ENCODE results near the gene FHOD3.

The FHOD3 gene

GRCh38 chr18:36627637-36628036, 330.1 kb downstream of the FHOD3 start:
- no peak for DNase-seq (ENCODE audit: low read depth in 1 of 2, low spot score in 1 of 2)
- Histone ChIP-seq H3K27me3 (ENCODE audit: insufficient read depth, poor library complexity, severe bottlenecking) (peaks cover 3% of the 10 kb centered on the region), H3K4me3 (replicated peaks; ENCODE audit: insufficient read depth, low read length) (no peak overlapping the region), H3K27ac (replicated peaks) (no peak overlapping the region)
- TF ChIP-seq REST (IDR thresholded peaks at IDR 0.05; ENCODE audit: insufficient replicate concordance, low read depth) (no peak), POLR2AphosphoS5 (IDR thresholded peaks at IDR 0.05; ENCODE audit: low read depth) (no peak), CTCF (IDR thresholded peaks at IDR 0.05; ENCODE audit: insufficient read depth, low read length) (no peak), GABPA (IDR thresholded peaks at IDR 0.05; ENCODE audit: low read depth) (no peak), SPI1 (IDR thresholded peaks at IDR 0.05; ENCODE audit: borderline replicate concordance, low read depth) (no peak)

- DNase-seq (ENCODE audit: low read depth in 1 of 2, low spot score in 1 of 2) = no peak
- Histone ChIP-seq H3K27me3 (ENCODE audit: insufficient read depth, poor library complexity, severe bottlenecking) (no peaks in the 10 kb centered on the region), H3K4me3 (replicated peaks; ENCODE audit: insufficient read depth, low read length) (no peak overlapping the region), H3K27ac (replicated peaks) (no peak overlapping the region)
- no peak for TF ChIP-seq GABPA (IDR thresholded peaks at IDR 0.05; ENCODE audit: low read depth)
- no peak for TF ChIP-seq SPI1 (IDR thresholded peaks at IDR 0.05; ENCODE audit: borderline replicate concordance, low read depth)
- no peak for TF ChIP-seq CTCF (IDR thresholded peaks at IDR 0.05; ENCODE audit: insufficient read depth, low read length)
- TF ChIP-seq REST (IDR thresholded peaks at IDR 0.05; ENCODE audit: insufficient replicate concordance, low read depth) = no peak
- no peak for TF ChIP-seq POLR2AphosphoS5 (IDR thresholded peaks at IDR 0.05; ENCODE audit: low read depth)
Observed at GRCh38 chr18:36628435-36629137, 331.1 kb downstream of the FHOD3 start.

GRCh38 chr18:36629138-36629530, 331.6 kb downstream of the FHOD3 start:
- DNase-seq (ENCODE audit: low read depth in 1 of 2, low spot score in 1 of 2) = no peak
- TF ChIP-seq SPI1 (IDR thresholded peaks at IDR 0.05; ENCODE audit: borderline replicate concordance, low read depth) (no peak), REST (IDR thresholded peaks at IDR 0.05; ENCODE audit: insufficient replicate concordance, low read depth) (no peak), POLR2AphosphoS5 (IDR thresholded peaks at IDR 0.05; ENCODE audit: low read depth) (no peak), GABPA (IDR thresholded peaks at IDR 0.05; ENCODE audit: low read depth) (no peak), CTCF (IDR thresholded peaks at IDR 0.05; ENCODE audit: insufficient read depth, low read length) (no peak)

More at GRCh38 chr18:36629138-36629530, 331.6 kb downstream of the FHOD3 start:
- Histone ChIP-seq H3K27ac (replicated peaks) (no peak overlapping the region), H3K27me3 (ENCODE audit: insufficient read depth, poor library complexity, severe bottlenecking) (no peaks in the 10 kb centered on the region), H3K4me3 (replicated peaks; ENCODE audit: insufficient read depth, low read length) (no peak overlapping the region)
